ENCODE data around the gene ZAR1.

GRCh38 chr4:48506716-48507115 lies 16.7 kb downstream of the ZAR1 start:
- TF ChIP-seq CTCF (IDR thresholded peaks at IDR 0.05) = no peak
- TF ChIP-seq POLR2A (IDR thresholded peaks at IDR 0.05) = no peak
